HG03066 (cell line): ENCODE results near the gene FOXA1.

ENCODE experiments used
- ATAC-seq: cut with Tn5 transposase; IDR thresholded peaks from one replicate; pipeline ENCODE4 v1.9.1; 2021; ENCODE audit warnings: low read depth; ENCODE audit not compliant: unreplicated experiment

FOXA1 gene

DNA sequence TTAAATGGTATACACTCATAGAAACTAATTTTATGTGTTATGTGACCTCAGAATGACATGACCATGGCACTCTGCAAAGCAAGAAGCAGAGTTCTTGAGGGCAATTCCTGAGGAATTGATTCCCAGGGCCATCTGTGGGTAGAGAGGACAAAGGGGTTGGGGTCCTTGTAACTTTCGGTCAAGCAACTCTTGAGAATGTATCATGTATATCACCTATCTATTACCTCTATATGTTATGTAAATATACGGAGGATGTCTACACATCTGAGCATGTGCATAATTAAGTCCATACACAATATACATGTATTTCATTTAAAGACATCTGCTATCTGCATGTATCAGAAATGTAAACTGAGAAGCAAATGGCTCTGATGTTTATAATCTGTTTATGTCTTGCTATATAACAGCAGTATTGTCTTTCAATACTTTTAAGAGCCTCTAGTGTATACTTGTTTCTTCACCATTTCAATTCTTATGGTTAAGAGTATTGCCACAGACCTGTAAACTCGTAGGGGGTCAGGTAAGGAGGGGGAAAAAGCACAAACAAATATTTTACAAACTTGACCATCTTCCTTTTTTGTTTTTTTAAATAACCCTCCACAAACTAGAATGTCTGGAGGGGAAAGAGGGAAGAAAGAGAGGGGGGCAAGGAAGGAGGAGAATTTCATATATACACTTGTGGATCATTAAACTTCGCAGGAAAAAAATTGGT is 4.5 kb downstream of the FOXA1 start:
- no peak for ATAC-seq

GRCh38 chr14:37589715-37590427 is 5.2 kb downstream of the FOXA1 start:
- no peak for ATAC-seq

DNA sequence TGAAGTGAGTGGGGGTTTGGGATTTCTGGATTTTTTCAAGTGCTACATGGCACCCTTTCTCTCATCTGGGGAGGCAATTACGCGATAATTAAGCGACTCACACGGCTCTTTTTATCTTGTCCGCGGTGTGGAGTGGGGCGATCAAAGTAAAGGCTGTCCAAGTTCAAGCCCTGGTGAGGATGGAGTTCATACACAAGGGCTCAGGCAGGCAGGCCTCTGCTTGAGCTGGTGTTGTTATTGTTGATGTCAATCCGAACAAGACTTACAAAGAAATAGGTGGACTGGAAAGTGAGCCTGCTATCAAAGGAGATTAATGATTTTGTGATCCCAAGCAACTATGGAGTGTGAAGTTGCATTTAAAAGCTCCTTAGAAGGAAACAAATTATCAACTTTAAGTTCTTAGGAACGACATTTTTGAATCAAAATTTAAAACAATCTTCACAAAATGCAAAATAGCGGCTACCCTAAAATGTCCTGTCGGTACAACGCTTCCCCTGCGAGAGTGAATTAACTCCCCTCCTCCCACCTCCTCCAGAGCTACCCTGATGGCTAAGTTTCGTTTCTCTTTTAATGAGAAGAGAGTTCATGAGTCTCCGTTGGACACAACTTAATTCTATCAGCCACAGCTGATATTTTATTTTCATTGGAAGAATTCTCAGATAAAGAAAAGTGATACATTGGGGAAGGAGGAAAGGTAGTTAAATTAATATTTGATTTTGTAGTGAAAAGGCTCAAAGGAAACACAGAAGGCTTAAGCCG is 5.9 kb downstream of the FOXA1 start:
- no peak for ATAC-seq

DNA sequence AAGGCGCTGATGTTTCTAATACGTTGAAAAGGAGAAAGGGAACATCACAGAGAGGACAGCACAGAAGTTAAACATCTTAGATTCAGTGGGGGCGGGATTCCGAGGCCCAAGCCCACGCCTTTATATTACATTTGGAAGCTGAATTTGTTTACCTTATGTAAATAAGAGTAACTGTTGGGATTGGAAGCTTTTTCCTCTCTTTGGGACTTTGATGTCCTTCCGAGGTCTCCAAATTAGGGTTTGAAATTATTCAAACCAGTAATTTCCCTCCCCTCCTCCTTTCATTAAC is 6.4 kb downstream of the FOXA1 start:
- no peak for ATAC-seq

DNA sequence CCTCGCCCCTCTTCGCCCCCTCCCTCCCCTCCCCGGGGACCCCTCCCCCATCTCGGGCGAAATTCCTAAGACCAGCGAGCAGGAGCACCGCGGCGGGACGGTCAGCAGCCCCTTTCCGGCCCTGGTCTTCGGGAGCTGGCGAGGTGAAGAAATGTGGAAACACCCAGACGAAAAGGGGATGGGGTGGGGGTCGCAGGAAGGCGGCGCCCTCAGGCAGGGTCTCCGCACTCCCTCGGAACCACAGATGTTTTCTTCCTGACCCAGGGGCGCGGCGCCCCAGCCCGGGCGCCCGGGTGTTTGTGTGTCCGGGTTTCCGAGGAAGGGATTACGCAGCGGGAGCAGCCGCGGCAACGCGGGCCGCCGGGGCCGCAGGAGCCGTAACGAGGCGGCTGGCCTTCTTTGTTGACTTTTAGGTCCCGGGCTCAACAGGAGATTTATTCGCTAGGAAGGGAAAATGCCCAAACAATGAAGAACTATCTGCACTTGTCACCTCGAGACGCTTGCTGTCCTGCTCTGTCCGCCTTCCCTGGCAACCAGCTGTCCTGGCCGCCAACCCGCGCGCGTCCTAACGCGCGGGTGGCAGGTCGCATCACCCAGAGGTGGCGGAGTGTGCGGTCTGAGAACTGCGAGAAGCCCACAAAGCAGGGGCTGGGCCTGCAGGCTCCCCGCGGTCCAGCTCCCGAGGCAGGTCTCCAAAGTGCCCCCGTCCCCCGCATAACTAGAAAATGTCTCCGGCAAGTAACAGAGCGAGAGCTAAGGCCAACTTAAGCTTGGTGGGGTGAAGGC is 7.0 kb downstream of the FOXA1 start:
- no peak for ATAC-seq

GRCh38 chr14:37587131-37587803 is 7.8 kb downstream of the FOXA1 start:
- no peak for ATAC-seq

DNA sequence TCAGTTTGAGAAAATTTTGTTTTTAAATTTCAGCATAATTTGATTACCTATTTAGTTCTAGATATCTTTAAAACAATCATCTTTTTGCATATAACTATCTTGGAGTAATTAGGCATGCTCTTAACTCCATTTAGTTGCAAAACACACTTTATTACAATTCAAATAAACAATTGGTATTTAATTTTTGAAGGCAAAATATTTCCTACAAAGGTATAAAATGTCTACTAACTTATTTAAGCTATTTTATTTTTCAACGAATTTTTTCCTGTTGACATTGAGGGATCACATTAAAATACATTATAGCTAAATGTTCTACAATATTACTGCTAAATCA is 8.3 kb downstream of the FOXA1 start:
- ATAC-seq = no peak

- ATAC-seq = no peak
Observed at GRCh38 chr14:37585971-37586796, 8.9 kb downstream of the FOXA1 start.

DNA sequence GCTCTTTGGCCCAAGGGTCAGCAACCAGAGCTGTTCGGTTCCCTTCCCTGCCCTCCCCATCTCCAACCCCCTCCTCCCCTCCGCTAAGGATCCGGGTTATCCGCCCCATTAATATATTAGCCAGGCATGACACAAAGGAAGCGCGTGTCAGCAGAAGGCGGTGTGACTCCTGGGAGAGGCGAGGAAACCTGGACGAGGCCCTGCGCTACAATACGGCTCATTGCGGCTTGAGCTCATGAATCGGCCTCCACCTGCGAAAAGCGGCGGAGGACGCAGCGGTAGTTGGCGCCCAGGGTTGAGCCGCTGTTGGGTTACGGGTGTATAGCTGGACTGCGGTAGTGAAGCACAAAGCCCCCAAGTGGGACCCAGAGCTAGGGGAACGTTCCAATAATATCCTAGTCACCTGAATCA is 9.9 kb downstream of the FOXA1 start:
- no peak for ATAC-seq

GRCh38 chr14:37584211-37585100 is 10.6 kb downstream of the FOXA1 start:
- ATAC-seq = no peak

- ATAC-seq = no peak
Observed at GRCh38 chr14:37583358-37584210, 11.5 kb downstream of the FOXA1 start.

DNA sequence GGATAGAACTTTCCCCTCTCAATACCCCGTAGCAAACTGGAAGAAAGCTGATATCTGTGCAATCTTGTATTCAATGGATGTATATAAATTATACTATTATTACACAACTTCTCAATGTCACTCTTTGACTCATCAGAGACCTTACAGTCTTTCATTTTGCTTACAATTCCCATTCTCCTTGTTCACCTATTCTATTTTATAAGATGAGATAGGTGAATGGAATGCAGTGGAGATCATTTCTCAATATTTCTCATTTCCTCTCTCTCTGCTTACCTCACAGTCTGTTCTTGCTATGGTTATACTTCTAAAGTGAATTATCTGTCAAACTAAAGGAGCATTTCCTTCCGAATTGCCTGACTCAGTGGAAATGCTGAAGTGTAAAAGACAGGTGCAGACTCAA is 14.9 kb downstream of the FOXA1 start:
- no peak for ATAC-seq

DNA sequence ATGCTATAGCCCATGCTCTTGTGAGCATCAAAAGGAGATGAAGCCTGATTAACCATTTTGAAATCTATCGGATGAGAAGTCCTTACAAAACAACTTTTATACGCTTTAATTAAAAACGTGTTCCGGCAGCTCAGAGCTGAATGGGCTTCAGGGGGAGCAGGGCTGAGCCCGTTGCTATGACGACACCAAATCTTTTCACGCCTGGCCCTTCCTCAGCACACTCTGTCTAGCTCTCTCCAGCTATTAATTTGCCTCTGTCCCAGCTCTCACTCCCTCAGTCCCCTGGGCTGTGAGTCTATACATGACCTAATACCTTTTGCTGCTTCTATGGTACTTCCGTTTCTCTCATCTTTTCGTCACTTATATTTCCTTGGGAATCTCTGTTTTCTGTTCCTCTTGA is 15.8 kb downstream of the FOXA1 start:
- ATAC-seq = no peak

- no peak for ATAC-seq
Observed at GRCh38 chr14:37573356-37573755, 21.7 kb downstream of the FOXA1 start.

- no peak for ATAC-seq
Observed at GRCh38 chr14:37571391-37571790, 23.7 kb downstream of the FOXA1 start.

DNA sequence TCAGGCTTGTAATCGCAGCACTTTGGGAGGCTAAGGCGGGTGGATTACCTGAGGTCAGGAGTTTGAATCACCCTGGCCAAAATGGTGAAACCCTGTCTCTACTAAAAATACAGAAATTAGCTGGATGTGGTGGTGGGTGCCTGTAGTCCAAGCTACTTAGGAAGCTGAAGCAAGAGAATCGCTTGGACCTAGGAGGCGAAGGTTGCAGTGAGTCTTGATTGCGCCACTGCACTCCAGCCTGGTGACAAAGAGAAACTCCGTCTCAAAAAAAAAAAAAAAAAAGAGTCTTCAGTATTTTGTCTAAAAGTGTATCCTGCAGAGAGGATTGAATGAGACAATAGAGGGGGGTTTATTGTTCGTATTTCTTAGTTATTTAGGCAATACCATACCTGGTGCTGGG is 25.3 kb downstream of the FOXA1 start:
- ATAC-seq = no peak

- no peak for ATAC-seq
Observed at GRCh38 chr14:37566811-37567371, 28.2 kb downstream of the FOXA1 start.

DNA sequence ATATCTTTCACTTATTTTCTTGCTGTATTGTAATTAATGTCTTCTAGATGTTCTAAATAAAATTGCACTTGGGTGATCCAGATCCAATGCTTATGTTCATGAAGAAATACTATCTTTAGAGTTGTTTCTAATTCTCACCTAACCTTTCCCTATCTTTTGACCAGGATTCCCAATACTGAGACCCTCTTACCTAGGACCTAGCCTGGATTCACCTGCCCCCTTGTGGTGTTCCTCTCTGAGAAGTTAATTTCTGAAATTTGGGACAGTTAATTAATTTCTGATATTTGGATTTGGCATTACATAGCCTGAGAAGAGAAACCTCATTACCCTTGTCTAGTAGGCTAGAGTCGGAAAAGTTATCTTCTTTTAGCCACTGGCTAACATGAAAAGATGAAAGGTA is 29.5 kb downstream of the FOXA1 start:
- ATAC-seq = no peak
